IMR-90 (cell line): ENCODE data around the gene RSF1. TPM values are rescaled to one million over a fixed set of nuclear protein-coding genes. Genes with fewer than 3 reads are reported as not detected.

Experiments used
- ATAC-seq: fragments of 200-7000 bp; cut with Tn5 transposase; 2 replicates; pipeline ENCODE4 v1.9.1; 2020; ENCODE audit warnings: low read depth, mild to moderate bottlenecking, moderate library complexity
- BruUV-seq: library from RNA; stranded (reverse); fragments of 400-500 nt; replicated peaks from 2 replicates; lab custom pipeline; 2021; lab: Mats Ljungman, UMichigan
- CTCF ChIA-PET: fragments of 300-600 bp; formaldehyde crosslinking; extraction: SDS; loops from one replicate; lab custom pipeline; 2021; ENCODE audit warnings: antibody characterized with exemption; lab: Yijun Ruan, JAX
- POLR2A ChIA-PET: fragments of 300-600 bp; sonication (Branson Sonifier 250); formaldehyde crosslinking; loops from one replicate; lab custom pipeline; 2022; ENCODE audit warnings: antibody characterized with exemption; ENCODE audit not compliant: unreplicated experiment; lab: Charles Lee
- DNase-seq: peaks from one replicate; pipeline ENCODE4 v3.0.0; 2013
- H2AFZ ChIP-seq: replicated peaks from 2 replicates; pipeline ENCODE3; 2013; ENCODE audit warnings: low read length, mild to moderate bottlenecking; ENCODE audit not compliant: poor library complexity
- H2AK5ac ChIP-seq: 2 replicates; pipeline ENCODE4 v1.6.1; 2013; ENCODE audit warnings: low read depth, low read length, inconsistent platforms
- H2AK9ac ChIP-seq: replicated peaks from 2 replicates; pipeline ENCODE3; 2013; ENCODE audit warnings: mild to moderate bottlenecking, low read depth, low read length, moderate library complexity; ENCODE audit not compliant: poor library complexity
- H2BK120ac ChIP-seq: 2 replicates; pipeline ENCODE4 v1.6.1; 2013; ENCODE audit warnings: low read depth, low read length, inconsistent platforms
- H2BK15ac ChIP-seq: 3 replicates; pipeline ENCODE4 v1.6.1; 2013; ENCODE audit warnings: low read depth, low read length, inconsistent platforms
- H2BK20ac ChIP-seq: 2 replicates; pipeline ENCODE4 v1.6.1; 2013; ENCODE audit warnings: low read depth, mild to moderate bottlenecking, inconsistent platforms, low read length, moderate library complexity
- H2BK5ac ChIP-seq: 2 replicates; pipeline ENCODE4 v1.6.1; 2013; ENCODE audit warnings: mild to moderate bottlenecking, low read depth, low read length, inconsistent platforms; ENCODE audit not compliant: poor library complexity, severe bottlenecking
- H3K14ac ChIP-seq: replicated peaks from 2 replicates; pipeline ENCODE4 v1.6.1; 2013; ENCODE audit warnings: low read depth, low read length, inconsistent platforms
- H3K18ac ChIP-seq: 2 replicates; pipeline ENCODE4 v1.6.1; 2013; ENCODE audit warnings: low read depth, low read length, control low read depth
- H3K23ac ChIP-seq: 2 replicates; pipeline ENCODE4 v1.6.1; 2013; ENCODE audit warnings: low read depth, low read length, inconsistent platforms
- H3K27ac ChIP-seq: 2 replicates; pipeline ENCODE4 v1.5.1; 2013; ENCODE audit warnings: mild to moderate bottlenecking, control low read depth, low read length; ENCODE audit not compliant: insufficient read depth
- H3K27me3 ChIP-seq: 2 replicates; pipeline ENCODE4 v1.6.1; 2013; ENCODE audit warnings: low read length; ENCODE audit not compliant: control insufficient read depth, insufficient read depth
- H3K36me3 ChIP-seq: 2 replicates; pipeline ENCODE4 v1.6.1; 2013; ENCODE audit warnings: low read length, mixed read lengths; ENCODE audit not compliant: control insufficient read depth, insufficient read depth
- H3K4ac ChIP-seq: 2 replicates; pipeline ENCODE4 v1.6.1; 2013; ENCODE audit warnings: low read depth, low read length, inconsistent platforms
- H3K4me1 ChIP-seq: 2 replicates; pipeline ENCODE4 v1.6.1; 2013; ENCODE audit warnings: low read length, mixed read lengths; ENCODE audit not compliant: control insufficient read depth, insufficient read depth
- H3K4me2 ChIP-seq: 2 replicates; pipeline ENCODE4 v1.6.1; 2013; ENCODE audit warnings: low read depth, mild to moderate bottlenecking, control low read depth, low read length, moderate library complexity
- H3K4me3 ChIP-seq: 2 replicates; pipeline ENCODE4 v1.5.1; 2013; ENCODE audit warnings: low read depth, mild to moderate bottlenecking, control low read depth, low read length, moderate library complexity; ENCODE audit not compliant: insufficient read depth
- H3K56ac ChIP-seq: 2 replicates; pipeline ENCODE4 v1.6.1; 2013; ENCODE audit warnings: low read length, inconsistent platforms; ENCODE audit not compliant: insufficient read depth; ENCODE audit errors: extremely low read depth
- H3K79me1 ChIP-seq, 2 experiments: 2 replicates each; pipeline ENCODE4 v1.6.1; 2013; ENCODE audit warnings: low read length in 2 of 2, inconsistent platforms in 1 of 2, low read depth in 1 of 2
- H3K9ac ChIP-seq: 2 replicates; pipeline ENCODE4 v1.6.1; 2013; ENCODE audit warnings: low read depth, low read length, control low read depth
- H3K9me1 ChIP-seq: 2 replicates; pipeline ENCODE4 v1.6.1; 2013; ENCODE audit warnings: low read length, inconsistent platforms; ENCODE audit not compliant: insufficient read depth
- H3K9me3 ChIP-seq: 2 replicates; pipeline ENCODE4 v1.6.1; 2013; ENCODE audit warnings: low read length; ENCODE audit not compliant: control insufficient read depth, insufficient read depth
- H4K20me1 ChIP-seq: 2 replicates; pipeline ENCODE4 v1.6.1; 2013; ENCODE audit warnings: low read length, inconsistent platforms; ENCODE audit not compliant: insufficient read depth
- H4K5ac ChIP-seq: 2 replicates; pipeline ENCODE4 v1.6.1; 2013; ENCODE audit warnings: mild to moderate bottlenecking, low read depth, low read length, control low read depth
- H4K8ac ChIP-seq, 2 experiments: 2 replicates each; pipeline ENCODE4 v1.6.1; 2013; ENCODE audit warnings: low read depth in 2 of 2, low read length in 2 of 2, control low read depth in 1 of 2, inconsistent platforms in 1 of 2
- H4K91ac ChIP-seq: 2 replicates; pipeline ENCODE4 v1.6.1; 2013; ENCODE audit warnings: low read depth, low read length, inconsistent platforms; ENCODE audit not compliant: insufficient read depth
- BHLHE40 ChIP-seq: fragments of 150-350 bp; IDR thresholded peaks from 2 replicates; pipeline ENCODE4 v1.6.1; 2016; ENCODE audit warnings: mild to moderate bottlenecking, low read depth, low read length
- CEBPB ChIP-seq: IDR thresholded peaks from 2 replicates; pipeline ENCODE4 v1.6.1; 2012; ENCODE audit warnings: low read depth, low read length, improper control_type of control experiment
- FOS ChIP-seq: fragments of 150-350 bp; IDR thresholded peaks from 2 replicates; pipeline ENCODE4 v1.6.1; 2016; ENCODE audit warnings: low read depth, low read length
- MAZ ChIP-seq: IDR thresholded peaks from 2 replicates; pipeline ENCODE4 v1.6.1; 2012; ENCODE audit warnings: low read depth, mild to moderate bottlenecking, low read length, improper control_type of control experiment, moderate library complexity, borderline replicate concordance
- POLR2A ChIP-seq: IDR thresholded peaks from 2 replicates; pipeline ENCODE4 v1.6.1; 2012; ENCODE audit warnings: mild to moderate bottlenecking, low read depth, low read length
- WGBS, 2 experiments: methylation state at CpG; one replicate each; pipeline versions ENCODE4 v1.1.5 to v1.1.7; 2013; ENCODE audit warnings: missing lambda C conversion rate in 2 of 2; ENCODE audit not compliant: insufficient read length in 1 of 2; ENCODE audit errors: extremely low coverage in 2 of 2; 5-methylcytosine and 5-hydroxymethylcytosine counted together
- dilution Hi-C: fragments of 300-500 bp; cut with HindIII; formaldehyde crosslinking; loops from one replicate; pipeline ENCODE4 v1.14.3; 2018; ENCODE audit warnings: low sequenced_read_pairs; ENCODE audit not compliant: unreplicated experiment
- in situ Hi-C: fragments of 300-500 bp; cut with MboI; formaldehyde crosslinking; loops from 3 replicates; pipeline ENCODE4 v1.14.3; 2019; ENCODE audit warnings: low sequenced_read_pairs, inconsistent platforms, mixed read lengths
- intact Hi-C: fragments of 100-400 bp; cut with micrococcal nuclease; formaldehyde crosslinking; loops from 2 replicates; pipeline ENCODE4 v1.10.0; 2022
- polyA plus RNA-seq, 3 experiments: library from polyadenylated mRNA; depleted of rRNA; stranded (reverse); fragments of >200 nt; gene quantifications; 2 replicates each; pipeline ENCODE4 v1.2.3, GENCODE V29; 2012; ENCODE audit warnings: low replicate concordance in 1 of 3
- total RNA-seq: library from RNA; depleted of rRNA; stranded (reverse); fragments of >200 nt; gene quantifications from 2 replicates; pipeline ENCODE4 v1.2.3, GENCODE V29; 2012
- TF ChIP-seq, protein P1 (sequence below): fragments of 150-350 bp; IDR thresholded peaks from 2 replicates; pipeline ENCODE4 v1.6.1; 2017; ENCODE audit warnings: mild to moderate bottlenecking, antibody characterized with exemption, low read length, low read depth

RSF1 gene
- total and polyA plus RNA-seq, 2 of the 4 experiments (the other 2 are of a cell fraction), result 13.9 to 18.5 TPM

DNA sequence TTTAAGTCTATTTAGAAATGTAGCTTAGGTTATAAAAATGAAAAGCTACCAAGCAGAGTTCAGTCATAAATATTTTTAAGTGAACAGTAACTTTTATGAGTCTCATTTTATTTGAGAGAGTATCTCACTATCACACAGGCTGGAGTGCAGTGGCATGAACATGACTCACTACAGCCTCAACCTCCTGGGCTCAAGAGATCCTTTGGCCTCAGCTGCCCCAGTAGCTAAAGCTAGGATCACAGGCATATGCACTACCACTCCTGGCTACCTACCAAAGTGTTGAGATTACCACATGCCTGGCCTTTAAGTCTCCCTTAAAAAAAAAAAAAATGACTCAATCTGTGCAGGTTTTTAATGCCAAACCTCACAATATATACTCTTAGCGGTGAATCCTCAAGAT, 148.3 kb downstream of the RSF1 start:
- TF ChIP-seq BHLHE40 (peak; percentile 29; the same call in 1 of the 2 replicates), MAZ (0 out of 2 replicates have a peak, but pooled peaks have one; percentile 17), CEBPB (peak; percentile 73), POLR2A (no peak), FOS (peak; percentile 48; the same call in 1 of the 2 replicates)
- TF ChIP-seq, protein P1, sequence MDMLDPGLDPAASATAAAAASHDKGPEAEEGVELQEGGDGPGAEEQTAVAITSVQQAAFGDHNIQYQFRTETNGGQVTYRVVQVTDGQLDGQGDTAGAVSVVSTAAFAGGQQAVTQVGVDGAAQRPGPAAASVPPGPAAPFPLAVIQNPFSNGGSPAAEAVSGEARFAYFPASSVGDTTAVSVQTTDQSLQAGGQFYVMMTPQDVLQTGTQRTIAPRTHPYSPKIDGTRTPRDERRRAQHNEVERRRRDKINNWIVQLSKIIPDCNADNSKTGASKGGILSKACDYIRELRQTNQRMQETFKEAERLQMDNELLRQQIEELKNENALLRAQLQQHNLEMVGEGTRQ, result no peak
- Histone ChIP-seq H2BK5ac (peak overlapping the region; percentile 69), H3K4me1 (peaks cover 7% of the 10 kb centered on the region), H3K23ac (no peak overlapping the region), H3K14ac (no peak overlapping the region), H3K4ac (no peak overlapping the region), H3K27ac (no peak overlapping the region), H3K4me2 (no peak overlapping the region), H3K4me3 (no peak overlapping the region), H3K9ac (no peak overlapping the region), H4K5ac (no peak overlapping the region), H2BK120ac (no peak overlapping the region), H2BK15ac (no peak overlapping the region), H2AFZ (no peak overlapping the region), H4K20me1 (peaks cover 6% of the 10 kb centered on the region; the same call in 1 of the 2 replicates), H2BK20ac (no peak overlapping the region), H3K56ac (no peak overlapping the region), H3K79me1 (peaks cover 1 to 18% of the 10 kb centered on the region in 2 experiments; a peak in 3 of 4 replicates), H3K18ac (no peak overlapping the region), H3K9me3 (no peaks in the 10 kb centered on the region), H3K9me1 (peaks cover 5% of the 10 kb centered on the region), H4K8ac (no peak overlapping the region), H3K36me3 (peaks cover 23% of the 10 kb centered on the region), H4K91ac (no peak overlapping the region), H2AK5ac (no peak overlapping the region), H3K27me3 (no peaks in the 10 kb centered on the region), H2AK9ac (no peak overlapping the region)
- intact Hi-C loops (no loop called here), in situ Hi-C loops (no loop called here), dilution Hi-C loops (no loop called here)
- no TSS peak for BruUV-seq
- DNase-seq, result peak; percentile 99
- ChIA-PET POLR2A (no interaction called here), CTCF (no interaction called here)
- no CpG with 5 or more reads among the region's 1 CpG for WGBS, 2 experiments
- ATAC-seq, result peak; percentile 94
